NCI-H128 (cell line): ENCODE results near the gene KLK14.

Experiments used
- DNase-seq: peaks from one replicate; lab custom pipeline; 2025; ENCODE audit not compliant: unreplicated experiment; lab: John Stamatoyannopoulos, UW

Gene KLK14

DNA sequence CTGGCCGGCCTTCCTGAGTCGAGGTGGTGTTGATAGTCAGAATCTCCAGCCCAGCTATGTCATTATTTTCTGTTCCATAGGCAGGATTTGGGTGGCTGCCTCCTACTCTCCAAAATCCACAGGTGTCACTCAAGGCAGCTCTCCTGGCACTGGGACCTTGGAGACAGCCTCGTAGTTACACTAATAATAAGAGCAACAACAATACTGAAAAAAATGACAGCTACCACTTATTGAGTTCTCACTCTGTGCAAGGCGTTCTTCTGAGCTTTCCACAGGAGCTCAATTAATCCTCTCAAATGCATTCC lies 35.7 kb downstream of the KLK14 start:
- DNase-seq, result no peak

DNA sequence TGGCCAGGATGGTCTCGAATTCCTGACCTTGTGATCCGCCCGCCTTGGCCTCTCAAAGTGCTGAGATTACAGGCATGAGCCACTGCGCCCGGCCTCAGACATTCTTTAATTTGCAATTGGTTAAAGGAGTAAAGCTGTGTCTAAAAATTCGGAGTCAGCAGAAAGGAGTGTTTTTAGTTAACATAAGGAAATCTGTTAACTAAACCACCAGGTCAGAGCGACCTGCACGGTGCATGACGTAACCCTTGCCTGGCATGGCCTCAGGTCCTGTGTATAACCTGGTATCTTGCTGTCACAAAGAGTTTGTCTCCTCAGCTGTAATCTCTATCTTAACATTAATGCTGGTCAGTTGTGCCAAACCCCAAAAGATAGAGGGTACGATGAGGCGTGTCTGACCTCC lies 38.4 kb downstream of the KLK14 start:
- no peak for DNase-seq

DNA sequence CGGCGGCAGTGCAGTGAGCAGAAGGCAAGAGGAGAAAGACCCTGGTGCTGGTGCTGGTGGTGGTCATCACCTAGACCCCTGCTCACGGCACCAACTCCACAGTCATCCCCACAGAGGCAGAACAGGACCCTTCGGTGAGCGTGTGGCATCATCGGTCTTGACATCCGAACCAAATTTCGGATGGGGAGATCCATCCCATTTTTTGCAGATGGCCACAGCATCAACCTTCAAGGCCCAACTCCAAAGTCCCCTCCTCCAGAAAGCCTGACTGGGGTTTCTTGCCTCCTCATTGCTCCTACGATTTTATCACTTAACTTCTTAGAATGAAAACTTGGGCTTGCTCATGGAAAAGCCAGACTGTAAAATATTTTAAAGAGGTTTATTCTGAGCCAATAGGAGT lies 39.2 kb downstream of the KLK14 start:
- no peak for DNase-seq

DNA sequence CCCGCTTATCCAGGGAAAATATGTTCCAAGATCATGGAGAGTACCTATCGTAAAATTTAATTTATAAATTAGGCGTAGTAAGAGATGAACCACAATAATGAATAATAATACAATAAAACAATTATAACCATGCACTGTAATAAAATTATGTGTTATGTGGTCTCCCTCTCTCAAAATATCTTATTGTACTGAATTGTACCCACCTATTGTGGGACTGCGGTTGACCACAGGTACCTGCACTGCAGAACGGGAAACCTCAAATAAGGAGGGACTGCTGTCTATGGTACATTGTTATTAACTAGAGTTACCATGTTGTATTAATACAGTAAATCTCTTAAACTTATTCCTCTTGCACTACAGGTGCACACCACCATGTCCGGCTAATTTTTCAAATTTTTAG lies 42.5 kb downstream of the KLK14 start:
- DNase-seq, result no peak

DNA sequence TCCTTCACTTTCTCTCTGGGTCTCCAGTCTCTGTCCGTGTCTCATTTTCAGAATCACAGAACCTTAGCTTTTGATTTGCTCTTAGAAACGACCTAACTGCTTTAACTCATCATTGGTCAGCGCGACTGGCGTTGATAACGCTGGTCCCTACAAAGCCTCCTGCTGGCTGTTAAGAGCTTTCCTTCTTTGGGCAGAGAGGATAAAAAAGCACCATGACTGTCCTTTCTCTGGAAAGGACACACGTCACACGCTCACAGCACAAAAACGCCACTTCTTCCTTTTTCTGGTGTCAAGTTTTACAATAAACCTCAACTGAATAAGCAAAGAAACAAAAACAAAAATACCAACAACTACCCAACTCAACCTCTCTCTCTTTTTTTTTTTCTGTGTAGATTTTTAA lies 46.2 kb downstream of the KLK14 start:
- no peak for DNase-seq

DNA sequence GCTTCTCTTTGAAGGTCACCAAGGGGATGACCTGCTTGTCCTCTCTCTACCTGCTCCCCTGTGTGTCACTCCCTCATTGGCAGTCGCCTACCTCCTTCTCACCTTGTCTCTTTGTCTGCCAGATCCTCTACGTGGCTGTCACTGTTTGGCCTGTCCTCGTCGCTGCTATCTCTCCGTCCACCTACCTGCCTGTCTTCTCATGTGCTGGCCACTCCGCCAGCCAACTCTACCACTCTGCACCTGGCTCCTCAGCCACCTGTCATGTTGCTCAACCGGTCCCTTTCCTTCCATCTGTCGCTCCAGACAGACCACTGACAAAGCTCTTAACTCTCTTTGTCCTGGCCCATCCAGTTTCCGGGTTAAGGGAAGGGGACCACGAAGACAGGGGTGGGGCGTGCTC lies 48.0 kb downstream of the KLK14 start, which contains the start of gene KLK12:
TSS of gene KLK12 (minus strand) at position 299 of the 400 bp plus-strand sequence. CDS start 381 bp downstream, outside the sequence.
- no peak for DNase-seq

DNA sequence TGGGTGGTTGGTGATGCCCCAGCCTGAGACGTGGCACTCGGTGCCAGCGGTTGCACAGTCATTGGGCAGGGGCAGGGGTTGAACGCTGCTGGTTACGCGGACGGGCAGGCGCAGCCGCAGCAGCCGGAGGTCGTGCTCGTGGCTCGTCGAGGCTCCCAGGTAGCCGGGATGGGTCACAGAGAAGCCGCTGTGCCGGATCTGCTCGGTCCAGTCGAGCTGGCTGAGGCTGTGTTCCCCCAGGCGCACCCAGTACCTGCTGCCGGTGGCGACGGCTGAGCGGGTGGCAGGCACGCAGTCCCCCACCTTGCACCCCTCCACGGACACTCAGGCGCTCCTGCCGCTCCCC lies 50.8 kb downstream of the KLK14 start:
- DNase-seq, result no peak

DNA sequence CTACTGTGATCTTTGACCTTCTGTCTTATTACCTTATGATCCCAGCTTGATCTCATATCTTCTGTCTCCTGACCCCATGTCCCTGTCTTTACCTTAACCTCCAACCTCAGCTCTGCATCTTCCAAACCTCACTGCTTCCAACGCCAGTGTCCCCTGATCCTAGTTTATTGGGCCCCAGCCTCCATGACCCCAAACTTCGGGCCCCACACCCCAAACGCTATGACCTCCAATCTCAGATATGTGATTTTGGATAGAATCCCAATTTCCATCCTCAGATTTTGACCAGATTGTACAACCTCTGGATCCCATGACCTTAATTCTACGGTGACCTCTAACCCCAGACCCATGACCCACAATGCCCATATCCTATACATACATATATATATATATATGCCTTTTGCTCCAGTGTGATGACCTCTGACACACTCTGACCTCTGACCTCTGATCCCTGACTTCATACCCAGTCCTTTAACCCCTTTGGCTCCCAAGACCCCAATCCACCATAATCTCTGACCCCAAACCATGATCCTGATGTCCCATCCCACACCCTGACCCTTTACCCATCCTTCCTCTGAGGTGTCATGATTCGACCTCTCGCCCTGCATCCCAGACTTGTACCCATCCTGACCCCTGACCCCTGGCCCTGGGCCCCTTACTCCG lies 51.3 kb downstream of the KLK14 start:
- DNase-seq, result no peak

DNA sequence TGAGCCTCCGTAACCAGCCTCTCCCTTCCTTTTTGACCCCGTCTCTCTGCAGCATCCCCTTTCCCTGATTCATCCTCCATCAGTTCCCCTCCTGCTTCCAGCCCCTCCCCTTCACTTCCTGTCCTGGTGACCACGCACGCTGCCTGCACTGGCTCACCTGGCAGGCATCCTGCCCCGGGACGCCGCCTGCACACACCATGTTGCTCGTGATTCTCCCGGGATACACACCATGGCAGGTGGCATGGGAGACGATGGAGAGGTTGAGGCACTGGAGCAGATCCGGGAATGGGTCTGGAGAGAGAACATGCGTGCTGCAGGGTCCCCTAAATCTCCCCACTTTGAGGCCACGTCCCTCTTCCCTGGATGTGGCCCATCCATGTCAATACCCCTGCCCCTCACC lies 52.1 kb downstream of the KLK14 start:
- no peak for DNase-seq

DNA sequence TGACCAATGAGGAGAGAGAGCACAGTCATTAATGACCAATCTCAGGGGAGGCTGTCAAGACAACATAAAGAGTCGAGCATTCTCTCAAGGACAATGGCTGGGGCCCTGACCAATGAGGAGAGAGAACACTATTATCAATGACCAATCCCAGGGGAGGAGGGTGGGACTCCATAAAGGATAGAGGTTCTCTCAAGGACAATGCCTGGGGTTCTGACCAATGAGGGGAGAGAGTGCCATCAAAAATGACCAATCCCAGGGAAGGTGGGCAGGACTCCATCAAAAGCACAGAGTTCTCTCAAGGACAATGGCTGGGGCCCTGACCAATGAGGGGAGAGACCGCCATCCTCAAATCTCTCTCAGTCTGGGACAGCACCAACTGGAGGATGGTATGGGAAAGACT lies 53.0 kb downstream of the KLK14 start:
- no peak for DNase-seq
